ENCODE measurements around the gene NDUFS8.
A peak's percentile ranks its signal among the peaks of the same experiment; 100 is the strongest.

Gene NDUFS8

DNA sequence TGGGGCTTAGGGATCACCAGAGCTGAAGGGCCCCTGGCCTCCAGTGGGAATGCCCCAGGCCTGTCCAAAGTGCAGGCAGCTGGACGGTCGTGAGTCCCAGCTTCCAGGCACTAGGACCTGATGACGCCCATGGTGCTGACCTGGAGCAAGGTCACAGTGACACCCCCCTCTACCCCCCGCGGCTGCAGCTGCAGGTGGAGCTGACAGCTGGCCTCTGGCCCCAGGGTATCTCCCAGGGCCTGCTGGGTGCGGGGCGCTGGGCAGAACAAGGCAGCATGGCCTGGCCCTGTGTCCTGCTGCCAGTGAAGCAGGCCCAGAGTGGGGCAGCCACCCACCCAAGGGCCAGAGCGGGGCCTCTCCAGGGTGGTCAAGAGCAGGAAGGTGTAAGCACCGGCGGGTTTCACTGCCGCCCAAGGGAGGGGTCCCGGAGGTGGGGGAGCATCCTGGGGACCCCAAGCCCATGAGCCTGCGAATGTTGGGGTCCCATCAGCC, 7.8 kb downstream of the NDUFS8 start:
- DNase-seq = no peak

DNA sequence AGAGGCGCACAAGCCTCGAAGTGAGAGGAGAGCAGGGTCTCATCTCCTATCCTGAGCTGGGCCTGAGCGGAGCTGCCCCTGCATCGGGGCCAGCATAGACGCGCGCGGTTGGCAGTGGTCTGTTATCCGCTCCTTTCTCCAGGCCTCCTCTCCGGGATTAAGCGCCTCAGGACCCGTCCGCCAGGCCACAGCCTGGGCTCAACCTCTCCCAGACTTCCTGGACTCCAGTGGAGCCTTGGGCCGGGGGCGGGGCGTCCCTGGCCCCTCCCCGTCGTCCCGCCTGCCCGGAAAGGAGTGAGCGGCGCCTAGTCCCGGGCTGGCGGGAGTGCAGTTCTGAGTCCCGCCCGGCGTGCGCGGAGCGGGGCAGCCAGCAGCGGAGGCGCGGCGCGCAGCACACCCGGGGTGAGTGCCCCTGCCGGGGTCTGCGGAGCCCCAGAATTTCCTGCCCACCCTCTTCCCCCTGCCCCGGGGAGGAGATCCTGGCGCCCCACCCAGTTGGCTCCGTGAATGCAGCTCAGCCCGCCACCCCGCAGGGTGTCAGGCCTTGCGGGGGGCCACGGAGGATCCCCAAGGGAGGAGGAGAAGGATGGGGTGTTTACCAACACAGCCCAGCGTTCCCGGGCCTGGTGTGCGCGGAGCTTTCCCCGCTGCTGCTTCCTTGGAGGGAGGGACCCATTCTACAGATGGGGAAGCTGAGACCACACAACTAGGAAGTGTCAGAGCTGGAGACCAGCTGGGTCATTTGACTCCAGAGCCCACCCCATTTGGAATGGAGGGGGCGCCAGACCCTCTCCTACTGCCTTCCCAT, 8.4 kb downstream of the NDUFS8 start, which contains the start of gene TCIRG1:
TCIRG1 (plus strand) TSS at position 308 of the 808 bp plus-strand sequence. CDS start 2,247 bp downstream, outside the sequence.
- DNase-seq = peak; percentile 90

DNA sequence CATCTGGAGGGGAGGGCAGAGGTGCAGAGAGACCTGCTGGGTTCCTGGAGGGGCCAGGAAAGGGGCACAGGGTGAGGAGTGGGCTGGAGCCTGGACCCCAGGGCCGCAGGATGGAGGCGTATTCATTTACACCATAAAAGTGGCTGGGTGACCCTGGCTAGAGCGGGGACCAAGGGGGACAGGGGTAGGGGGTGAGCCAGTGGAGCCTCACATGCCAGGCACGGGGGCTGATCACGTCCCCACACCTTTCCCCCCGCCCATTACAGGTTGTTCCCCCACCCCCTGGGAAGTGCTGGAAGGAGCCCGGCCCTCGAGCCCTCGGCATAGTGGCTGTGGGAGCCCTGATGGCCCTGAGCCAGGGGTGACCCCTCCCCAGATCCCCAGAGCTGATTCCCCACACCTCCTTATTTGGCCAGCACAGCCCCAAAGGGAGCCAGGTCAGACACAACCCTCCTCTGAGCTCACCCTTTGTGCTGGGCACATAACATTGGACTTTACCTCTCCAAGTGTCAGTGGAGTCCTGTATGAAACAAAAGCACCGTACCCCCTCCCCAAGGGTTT, 9.1 kb downstream of the NDUFS8 start:
- no peak for DNase-seq

DNA sequence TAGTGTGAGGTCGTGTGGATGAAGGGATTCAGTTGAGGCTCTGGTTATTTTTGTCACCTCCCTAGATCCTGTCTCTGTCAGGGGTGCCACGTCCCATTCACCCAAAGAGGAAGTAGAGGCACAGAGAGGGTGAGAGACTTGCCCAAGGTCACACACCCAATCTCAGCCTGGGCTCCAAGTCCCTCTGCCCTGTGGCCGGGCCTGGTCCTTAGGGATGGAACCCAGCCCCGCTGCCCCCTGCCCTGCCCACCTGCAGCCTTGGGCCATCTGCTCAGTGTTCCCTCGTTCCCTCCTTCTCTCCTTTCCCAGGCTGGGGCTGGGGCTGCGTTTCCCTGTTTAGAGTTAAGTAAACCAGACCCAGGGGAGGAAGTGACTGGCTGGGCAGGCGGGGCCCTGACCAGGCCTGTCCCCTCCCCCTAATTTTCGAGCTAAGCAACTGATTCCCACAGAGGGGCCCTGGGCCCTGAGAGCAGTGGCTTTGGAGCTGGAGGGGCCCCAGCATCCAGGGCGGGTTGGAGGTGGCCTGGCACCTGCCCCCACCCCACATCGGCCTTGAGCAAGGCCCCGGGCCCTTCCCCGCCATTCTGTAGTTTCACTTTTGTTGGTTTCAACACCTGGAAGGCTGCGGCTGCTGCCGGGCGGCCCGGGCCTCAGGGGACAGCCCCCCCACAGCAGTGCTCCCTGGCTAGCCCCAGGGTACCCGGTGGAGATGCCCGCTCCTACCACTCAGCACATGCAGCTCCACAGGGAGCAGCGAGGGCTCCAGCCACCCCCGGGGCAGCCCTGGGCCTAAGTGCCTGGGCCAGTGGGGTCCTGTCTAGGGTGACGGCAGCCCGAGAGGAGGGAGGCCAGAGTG, 9.8 kb downstream of the NDUFS8 start:
- DNase-seq = peak; percentile 77

DNA sequence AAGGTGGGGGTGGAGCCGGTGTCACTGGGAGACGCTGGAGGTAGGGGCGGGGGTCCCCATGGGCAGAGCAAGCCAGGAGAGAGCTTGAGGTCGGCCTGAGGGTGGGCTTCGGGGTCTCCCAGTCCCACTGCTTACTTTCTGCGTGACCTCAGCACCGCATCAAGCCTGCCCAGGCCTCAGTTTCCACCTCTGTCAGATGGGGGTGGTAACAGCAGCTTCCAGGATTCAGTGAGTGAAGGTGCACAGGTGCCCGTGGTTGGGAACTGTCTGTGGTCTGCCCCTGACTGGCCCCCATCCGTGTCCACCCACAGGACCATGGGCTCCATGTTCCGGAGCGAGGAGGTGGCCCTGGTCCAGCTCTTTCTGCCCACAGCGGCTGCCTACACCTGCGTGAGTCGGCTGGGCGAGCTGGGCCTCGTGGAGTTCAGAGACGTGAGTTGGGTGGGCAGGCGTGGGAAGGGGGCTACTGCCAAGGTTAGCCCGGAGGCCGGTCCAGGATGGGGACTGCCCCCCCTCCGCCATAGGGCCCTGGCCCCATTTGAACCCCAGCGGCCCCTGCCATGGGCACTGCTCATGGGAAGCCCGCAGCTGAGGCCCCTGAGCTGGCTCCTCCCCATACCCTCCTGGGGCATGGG, 10.6 kb downstream of the NDUFS8 start:
- DNase-seq = no peak

DNA sequence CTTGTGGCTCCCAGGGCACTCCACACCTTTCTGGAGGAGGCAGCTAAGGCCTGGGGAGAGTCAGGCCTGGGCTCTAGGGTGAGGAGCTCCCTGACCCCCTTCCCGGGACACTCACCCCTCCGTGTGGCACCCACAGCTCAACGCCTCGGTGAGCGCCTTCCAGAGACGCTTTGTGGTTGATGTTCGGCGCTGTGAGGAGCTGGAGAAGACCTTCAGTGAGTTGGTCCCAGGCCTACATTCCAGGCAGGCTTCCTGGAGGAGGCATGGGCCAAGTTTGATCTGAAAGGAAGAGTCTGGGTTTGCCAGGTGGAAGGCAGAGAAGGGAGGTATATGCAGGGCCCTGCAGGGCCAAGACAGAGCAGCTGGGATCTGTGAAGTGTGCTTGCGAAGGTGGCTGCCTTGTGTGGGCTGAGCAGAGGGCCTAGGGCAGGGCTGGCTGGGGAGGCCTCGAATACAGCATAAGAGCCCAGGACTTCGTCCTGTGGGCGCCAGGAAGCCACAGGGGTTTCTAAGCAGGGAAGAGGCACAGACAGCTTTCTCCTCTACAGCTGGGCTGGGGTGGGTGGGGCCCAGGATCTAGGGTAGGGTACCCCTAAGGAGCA, 11.2 kb downstream of the NDUFS8 start:
- no peak for DNase-seq

DNA sequence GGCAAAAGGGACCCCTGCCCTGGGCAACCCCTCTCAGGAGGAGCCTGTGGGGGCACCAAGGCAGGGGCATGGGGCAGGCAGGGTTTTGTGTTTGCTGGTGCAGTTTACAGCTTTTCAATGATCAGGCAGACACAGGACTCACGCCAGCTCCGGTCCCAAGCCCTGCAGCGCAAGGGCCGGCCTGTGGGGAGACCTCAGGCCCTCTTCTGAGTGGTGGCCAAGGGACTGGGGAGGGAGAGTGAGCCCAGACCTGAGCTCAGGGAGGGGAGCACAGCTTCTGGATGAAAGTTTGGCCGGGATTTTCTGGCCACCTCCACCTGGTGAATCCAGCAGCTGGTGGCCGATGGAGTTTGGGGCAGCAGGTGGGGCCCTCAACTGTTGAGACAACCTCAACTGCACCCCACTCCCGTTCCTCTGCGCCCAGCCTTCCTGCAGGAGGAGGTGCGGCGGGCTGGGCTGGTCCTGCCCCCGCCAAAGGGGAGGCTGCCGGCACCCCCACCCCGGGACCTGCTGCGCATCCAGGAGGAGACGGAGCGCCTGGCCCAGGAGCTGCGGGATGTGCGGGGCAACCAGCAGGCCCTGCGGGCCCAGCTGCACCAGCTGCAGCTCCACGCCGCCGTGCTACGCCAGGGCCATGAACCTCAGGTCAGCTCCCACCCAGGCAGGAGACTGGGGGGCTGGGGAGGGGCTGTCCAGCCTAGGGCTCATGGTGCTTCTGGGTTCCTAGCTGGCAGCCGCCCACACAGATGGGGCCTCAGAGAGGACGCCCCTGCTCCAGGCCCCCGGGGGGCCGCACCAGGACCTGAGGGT, 11.9 kb downstream of the NDUFS8 start:
- no peak for DNase-seq

DNA sequence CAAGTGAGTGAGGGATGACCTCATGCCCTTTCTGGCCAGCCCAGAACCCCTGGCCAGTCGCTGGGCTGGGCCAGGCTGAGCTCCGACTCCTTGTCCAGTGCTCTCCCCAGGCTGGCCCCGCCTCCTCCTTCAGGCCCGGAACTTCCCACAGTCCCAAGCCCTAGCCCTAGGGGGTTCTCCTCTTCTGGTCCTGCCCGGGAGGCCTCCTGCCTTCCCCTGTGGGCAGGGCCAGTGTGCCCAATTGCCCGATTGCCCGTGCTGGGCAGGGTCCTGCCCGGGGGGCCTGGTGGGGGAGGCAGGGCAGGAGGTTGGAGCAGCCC, 12.5 kb downstream of the NDUFS8 start:
- no peak for DNase-seq

DNA sequence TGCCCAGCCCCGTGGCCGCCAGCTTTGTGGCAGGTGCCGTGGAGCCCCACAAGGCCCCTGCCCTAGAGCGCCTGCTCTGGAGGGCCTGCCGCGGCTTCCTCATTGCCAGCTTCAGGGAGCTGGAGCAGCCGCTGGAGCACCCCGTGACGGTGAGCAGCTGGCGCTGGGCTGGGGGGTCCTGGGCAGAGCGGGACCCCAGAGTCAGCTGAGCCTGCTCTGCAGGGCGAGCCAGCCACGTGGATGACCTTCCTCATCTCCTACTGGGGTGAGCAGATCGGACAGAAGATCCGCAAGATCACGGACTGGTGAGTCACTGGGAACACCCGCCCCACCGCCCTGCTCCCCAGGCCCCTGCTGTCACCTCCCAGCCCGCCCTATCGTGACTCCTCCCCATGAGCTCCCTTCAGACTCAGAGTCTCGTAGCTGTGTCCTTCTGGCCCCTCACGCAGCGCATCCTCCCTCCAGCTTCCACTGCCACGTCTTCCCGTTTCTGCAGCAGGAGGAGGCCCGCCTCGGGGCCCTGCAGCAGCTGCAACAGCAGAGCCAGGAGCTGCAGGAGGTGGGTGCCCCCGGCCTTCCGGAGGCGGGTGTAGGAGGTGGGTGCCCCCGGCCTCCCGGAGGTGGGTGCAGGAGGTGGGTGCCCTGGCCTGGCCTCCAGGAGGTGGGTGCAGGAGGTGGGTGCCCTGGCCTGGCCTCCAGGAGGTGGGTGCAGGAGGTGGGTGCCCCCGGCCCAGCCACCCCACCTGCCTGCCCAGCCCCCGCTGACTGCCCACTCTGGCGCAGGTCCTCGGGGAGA, 13.1 kb downstream of the NDUFS8 start:
- DNase-seq = peak; percentile 63

DNA sequence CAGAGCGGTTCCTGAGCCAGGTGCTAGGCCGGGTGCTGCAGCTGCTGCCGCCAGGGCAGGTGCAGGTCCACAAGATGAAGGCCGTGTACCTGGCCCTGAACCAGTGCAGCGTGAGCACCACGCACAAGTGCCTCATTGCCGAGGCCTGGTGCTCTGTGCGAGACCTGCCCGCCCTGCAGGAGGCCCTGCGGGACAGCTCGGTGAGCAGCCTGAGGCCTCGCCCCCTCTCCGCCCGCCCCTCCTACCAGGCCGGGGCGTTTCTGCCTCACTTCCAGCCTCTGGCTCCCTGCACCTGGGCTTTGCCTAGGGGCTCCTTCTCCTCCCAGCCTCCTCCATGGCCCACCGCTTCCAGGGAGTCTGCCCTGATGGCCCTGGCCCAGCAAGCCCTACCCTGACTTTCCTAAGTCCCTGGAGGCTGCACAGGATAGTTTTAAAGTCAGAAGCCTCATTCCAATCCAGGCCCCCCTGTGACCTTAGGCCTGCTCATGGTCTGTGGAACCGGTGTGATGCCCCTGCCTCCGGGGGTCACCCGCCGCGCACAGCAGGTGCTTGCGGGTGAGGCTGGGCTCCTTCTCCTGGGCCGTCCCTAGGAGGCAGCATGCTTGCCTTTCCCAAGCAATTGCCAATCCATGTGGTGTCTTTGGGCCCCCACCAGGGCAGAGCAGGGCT, 13.8 kb downstream of the NDUFS8 start:
- DNase-seq = no peak

DNA sequence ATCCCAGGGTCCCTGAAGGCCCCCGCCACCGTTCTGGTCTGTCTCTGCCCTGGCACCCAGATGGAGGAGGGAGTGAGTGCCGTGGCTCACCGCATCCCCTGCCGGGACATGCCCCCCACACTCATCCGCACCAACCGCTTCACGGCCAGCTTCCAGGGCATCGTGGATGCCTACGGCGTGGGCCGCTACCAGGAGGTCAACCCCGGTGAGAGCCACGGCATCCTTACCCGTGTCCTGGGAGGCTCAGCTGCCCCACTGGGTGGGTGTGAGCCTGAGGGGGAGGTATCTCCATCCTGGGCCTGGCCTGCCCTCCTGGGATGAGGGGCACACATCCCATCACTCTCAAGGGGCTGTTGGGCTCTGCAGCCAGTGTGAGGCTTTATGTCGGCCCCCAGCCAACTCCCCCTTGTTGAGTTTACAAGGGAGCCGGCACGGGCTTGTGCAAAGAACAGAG, 14.4 kb downstream of the NDUFS8 start:
- no peak for DNase-seq

DNA sequence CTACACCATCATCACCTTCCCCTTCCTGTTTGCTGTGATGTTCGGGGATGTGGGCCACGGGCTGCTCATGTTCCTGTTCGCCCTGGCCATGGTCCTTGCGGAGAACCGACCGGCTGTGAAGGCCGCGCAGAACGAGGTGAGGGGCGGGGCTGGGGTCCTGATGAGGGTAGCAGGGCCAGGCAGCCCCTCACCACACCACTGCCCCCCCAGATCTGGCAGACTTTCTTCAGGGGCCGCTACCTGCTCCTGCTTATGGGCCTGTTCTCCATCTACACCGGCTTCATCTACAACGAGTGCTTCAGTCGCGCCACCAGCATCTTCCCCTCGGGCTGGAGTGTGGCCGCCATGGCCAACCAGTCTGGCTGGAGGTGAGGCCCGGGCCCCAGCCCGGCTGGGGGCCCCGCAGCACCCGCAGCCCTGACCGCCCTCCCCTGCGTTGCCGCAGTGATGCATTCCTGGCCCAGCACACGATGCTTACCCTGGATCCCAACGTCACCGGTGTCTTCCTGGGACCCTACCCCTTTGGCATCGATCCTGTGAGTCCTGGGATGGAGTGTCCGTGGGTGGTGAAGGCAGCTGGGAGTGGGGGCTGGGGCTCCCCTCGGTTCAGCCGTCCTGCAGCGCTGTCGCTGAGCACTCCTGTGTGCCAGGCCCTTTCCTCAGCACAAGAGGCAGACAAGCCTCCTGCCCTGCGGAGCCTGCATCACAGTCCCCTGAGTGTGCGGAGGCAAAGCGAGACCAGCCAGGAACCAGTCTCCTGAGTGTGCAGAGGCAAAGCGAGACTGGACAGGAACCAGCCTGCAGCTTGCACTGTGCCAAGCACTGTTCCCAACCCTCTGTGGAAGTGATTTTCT, 17.2 kb downstream of the NDUFS8 start:
- DNase-seq = no peak

DNA sequence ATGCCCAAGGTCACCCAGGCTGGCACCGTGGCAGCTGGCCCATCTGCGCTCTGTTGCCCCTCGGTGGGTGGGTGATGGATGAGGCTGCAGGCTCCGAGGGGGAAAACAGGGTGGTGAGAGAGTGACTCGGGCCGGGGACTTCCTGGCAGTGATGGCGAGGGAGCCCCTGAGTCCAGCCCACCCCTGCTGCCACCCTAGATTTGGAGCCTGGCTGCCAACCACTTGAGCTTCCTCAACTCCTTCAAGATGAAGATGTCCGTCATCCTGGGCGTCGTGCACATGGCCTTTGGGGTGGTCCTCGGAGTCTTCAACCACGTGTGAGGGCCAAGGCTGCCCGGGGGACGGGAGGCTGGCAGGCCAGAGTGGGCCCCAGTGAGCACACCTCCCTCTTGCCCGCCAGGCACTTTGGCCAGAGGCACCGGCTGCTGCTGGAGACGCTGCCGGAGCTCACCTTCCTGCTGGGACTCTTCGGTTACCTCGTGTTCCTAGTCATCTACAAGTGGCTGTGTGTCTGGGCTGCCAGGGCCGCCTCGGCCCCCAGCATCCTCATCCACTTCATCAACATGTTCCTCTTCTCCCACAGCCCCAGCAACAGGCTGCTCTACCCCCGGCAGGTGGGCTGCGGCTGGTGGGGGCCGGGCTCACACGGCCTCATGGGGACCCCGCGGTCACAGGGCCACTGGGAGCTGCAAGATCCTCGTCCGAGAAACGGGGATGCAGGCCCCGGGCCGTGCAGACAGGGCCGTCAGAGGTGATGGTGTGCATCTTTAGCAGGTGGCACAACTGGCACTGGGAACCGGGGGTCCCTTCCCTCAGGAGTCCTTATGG, 18.4 kb downstream of the NDUFS8 start:
- DNase-seq = no peak

DNA sequence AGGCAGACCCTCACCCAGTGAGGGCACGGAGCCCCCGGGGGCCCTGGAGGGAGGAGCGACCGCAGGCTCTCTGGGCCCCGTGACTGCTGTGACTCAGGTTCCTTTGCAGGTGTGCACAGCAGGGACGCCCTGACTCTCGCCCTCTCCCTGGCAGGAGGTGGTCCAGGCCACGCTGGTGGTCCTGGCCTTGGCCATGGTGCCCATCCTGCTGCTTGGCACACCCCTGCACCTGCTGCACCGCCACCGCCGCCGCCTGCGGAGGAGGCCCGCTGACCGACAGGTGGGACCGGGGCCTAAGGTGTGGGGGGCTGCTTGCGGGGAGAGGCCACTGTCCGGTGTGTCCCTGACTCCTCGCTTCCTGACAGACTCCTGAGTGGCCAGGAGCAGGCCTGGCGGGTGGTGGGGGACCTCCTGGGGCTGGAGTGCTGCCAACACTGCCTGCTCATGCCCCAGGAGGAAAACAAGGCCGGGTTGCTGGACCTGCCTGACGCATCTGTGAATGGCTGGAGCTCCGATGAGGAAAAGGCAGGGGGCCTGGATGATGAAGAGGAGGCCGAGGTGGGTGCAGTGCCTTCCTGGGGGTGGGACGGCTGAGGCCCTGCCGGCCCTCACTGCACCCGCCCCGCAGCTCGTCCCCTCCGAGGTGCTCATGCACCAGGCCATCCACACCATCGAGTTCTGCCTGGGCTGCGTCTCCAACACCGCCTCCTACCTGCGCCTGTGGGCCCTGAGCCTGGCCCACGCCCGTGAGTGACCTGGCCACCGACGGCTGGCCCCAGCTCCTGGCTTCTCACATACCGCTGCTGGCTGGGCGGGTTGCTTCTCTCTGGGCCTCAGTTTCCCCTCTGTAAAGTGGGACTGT, 19.3 kb downstream of the NDUFS8 start:
- DNase-seq = no peak

DNA sequence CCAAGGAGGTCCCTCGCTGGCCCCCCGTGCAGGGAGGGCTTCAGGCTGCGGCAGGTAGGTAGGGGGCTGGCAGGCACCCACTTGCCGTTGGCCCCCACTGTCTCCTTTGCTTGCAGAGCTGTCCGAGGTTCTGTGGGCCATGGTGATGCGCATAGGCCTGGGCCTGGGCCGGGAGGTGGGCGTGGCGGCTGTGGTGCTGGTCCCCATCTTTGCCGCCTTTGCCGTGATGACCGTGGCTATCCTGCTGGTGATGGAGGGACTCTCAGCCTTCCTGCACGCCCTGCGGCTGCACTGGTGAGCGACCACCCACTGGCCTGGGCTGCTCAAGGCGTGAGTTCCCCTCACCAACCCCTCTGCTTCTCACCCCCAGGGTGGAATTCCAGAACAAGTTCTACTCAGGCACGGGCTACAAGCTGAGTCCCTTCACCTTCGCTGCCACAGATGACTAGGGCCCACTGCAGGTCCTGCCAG, 19.9 kb downstream of the NDUFS8 start:
- DNase-seq = no peak

DNA sequence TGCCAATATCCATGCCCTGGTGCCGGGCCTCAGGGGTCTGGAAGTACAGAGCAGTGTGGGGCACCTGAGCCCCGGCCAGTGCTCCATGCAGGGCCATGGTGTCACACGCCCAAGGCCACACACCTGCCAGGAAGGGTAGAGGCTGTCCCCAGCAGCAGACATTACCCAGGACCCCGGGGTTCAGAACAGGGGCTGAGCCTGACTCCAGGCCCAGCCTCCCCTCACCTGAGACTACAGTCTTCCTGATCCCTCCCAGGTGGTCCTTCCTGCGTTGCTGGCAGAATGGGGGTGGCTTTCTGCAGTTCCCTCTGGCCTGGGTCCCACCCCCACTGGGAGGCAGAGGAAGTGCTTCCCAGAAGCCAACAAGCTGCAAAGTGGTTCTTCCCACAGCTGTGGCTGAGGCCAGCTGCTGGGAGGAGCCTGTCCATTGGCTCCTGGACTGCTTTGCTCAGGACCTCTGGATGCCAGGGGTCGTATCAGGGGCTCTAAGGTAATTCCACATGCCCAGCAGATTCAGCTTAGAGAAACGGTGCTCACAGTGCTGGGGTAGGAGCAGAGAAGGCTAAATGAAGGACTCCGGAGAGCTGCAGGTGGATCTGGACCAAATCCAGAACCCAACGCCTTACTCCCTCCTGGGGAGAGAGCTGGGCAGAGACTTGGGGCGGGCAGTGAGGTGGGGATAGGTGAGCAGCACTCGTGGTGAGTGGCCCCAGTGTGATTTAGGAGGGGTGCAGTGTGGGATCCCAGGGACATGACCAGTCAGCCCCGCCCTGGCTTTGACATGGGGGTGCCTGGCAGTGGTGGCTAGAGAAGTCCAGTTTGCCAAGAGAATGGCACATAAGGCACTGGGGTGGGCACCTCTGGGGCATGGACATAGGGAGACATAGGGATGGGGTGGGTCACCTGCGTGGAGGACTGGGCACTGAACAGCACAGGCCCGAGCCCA, 21.0 kb downstream of the NDUFS8 start:
- DNase-seq = no peak

All from hematopoietic multipotent progenitor cell treated with erythropoietin and hydrocortisone succinate and interleukin-3 and kit ligand, for 4 days (in vitro differentiated cells).